Measurements from ENCODE around the gene MEGF6. TPM values are rescaled to one million over a fixed set of nuclear protein-coding genes. Genes with fewer than 3 reads are reported as not detected.

MEGF6 gene
- total RNA-seq, 1 donor from 2014 or later: 198 TPM

- no peaks in the 10 kb centered on the region for H3K36me3 Mint-ChIP-seq (ENCODE audit: low read depth, unreplicated experiment)
- no peak overlapping the region for H3K4me3 Mint-ChIP-seq (ENCODE audit: unreplicated experiment)
- H3K9me3 Mint-ChIP-seq (ENCODE audit: unreplicated experiment): no peaks in the 10 kb centered on the region
- TF ChIP-seq CTCF (IDR thresholded peaks at IDR 0.05; ENCODE audit: unreplicated experiment): no peak
- DNase-seq (ENCODE audit: low spot score): no peak
- H3K27ac Mint-ChIP-seq (ENCODE audit: unreplicated experiment): no peak overlapping the region
- H3K27me3 Mint-ChIP-seq (ENCODE audit: unreplicated experiment): peaks cover 11% of the 10 kb centered on the region
- H3K4me1 Mint-ChIP-seq (ENCODE audit: unreplicated experiment): no peaks in the 10 kb centered on the region
These were observed 112.9 kb downstream of the MEGF6 start for GRCh38 chr1:3498246-3498930.

- Mint-ChIP-seq H3K9me3 (ENCODE audit: unreplicated experiment) (no peaks in the 10 kb centered on the region), H3K4me3 (ENCODE audit: unreplicated experiment) (no peak overlapping the region), H3K36me3 (ENCODE audit: low read depth, unreplicated experiment) (no peaks in the 10 kb centered on the region), H3K4me1 (ENCODE audit: unreplicated experiment) (no peaks in the 10 kb centered on the region), H3K27me3 (ENCODE audit: unreplicated experiment) (peaks cover 8% of the 10 kb centered on the region), H3K27ac (ENCODE audit: unreplicated experiment) (no peak overlapping the region)
- no peak for TF ChIP-seq CTCF (IDR thresholded peaks at IDR 0.05; ENCODE audit: unreplicated experiment)
- DNase-seq (ENCODE audit: low spot score): no peak
These were observed 113.8 kb downstream of the MEGF6 start for GRCh38 chr1:3497521-3497920.

GRCh38 chr1:3496916-3497315 lies 114.4 kb downstream of the MEGF6 start:
- H3K27ac Mint-ChIP-seq (ENCODE audit: unreplicated experiment): no peak overlapping the region

GRCh38 chr1:3495776-3496745 lies 115.2 kb downstream of the MEGF6 start:
- TF ChIP-seq CTCF (IDR thresholded peaks at IDR 0.05; ENCODE audit: unreplicated experiment): no peak
- H3K36me3 Mint-ChIP-seq (ENCODE audit: low read depth, unreplicated experiment): no peaks in the 10 kb centered on the region
- H3K9me3 Mint-ChIP-seq (ENCODE audit: unreplicated experiment): no peaks in the 10 kb centered on the region
- DNase-seq (ENCODE audit: low spot score): no peak
- H3K27me3 Mint-ChIP-seq (ENCODE audit: unreplicated experiment): peaks cover 9% of the 10 kb centered on the region
- no peaks in the 10 kb centered on the region for H3K4me1 Mint-ChIP-seq (ENCODE audit: unreplicated experiment)
- no peak overlapping the region for H3K4me3 Mint-ChIP-seq (ENCODE audit: unreplicated experiment)
- H3K27ac Mint-ChIP-seq (ENCODE audit: unreplicated experiment): no peak overlapping the region

More at GRCh38 chr1:3496916-3497315, 114.4 kb downstream of the MEGF6 start:
- Mint-ChIP-seq H3K9me3 (ENCODE audit: unreplicated experiment) (no peaks in the 10 kb centered on the region), H3K4me1 (ENCODE audit: unreplicated experiment) (no peaks in the 10 kb centered on the region), H3K27me3 (ENCODE audit: unreplicated experiment) (peaks cover 7% of the 10 kb centered on the region), H3K4me3 (ENCODE audit: unreplicated experiment) (no peak overlapping the region), H3K36me3 (ENCODE audit: low read depth, unreplicated experiment) (no peaks in the 10 kb centered on the region)
- no peak for DNase-seq (ENCODE audit: low spot score)
- no peak for TF ChIP-seq CTCF (IDR thresholded peaks at IDR 0.05; ENCODE audit: unreplicated experiment)

All from endothelial cell (in vitro differentiated cells).